ENCODE results near the gene ARHGAP32.

GRCh38 chr11:128917144-128917724 lies 274.9 kb downstream of the ARHGAP32 start:
- TF ChIP-seq CTCF (IDR thresholded peaks at IDR 0.05) (no peak), ZFX (IDR thresholded peaks at IDR 0.05; ENCODE audit: borderline replicate concordance) (no peak)

Data from 22Rv1 (cell line).